Activated T-helper 1 cell treated with Interleukin-2 at 50 U/mL for 16 hours (primary cell): Measurements from ENCODE around the gene COPZ2.

Experiments used
- DNase-seq: peaks from one replicate; pipeline ENCODE4 v3.0.0-alpha.2; 2020; ENCODE audit warnings: low read depth

The COPZ2 gene

GRCh38 chr17:47983492-47984223 lies 53.9 kb downstream of the COPZ2 start:
- no peak for DNase-seq

- DNase-seq, result no peak
Observed at GRCh38 chr17:47982645-47983390, 54.8 kb downstream of the COPZ2 start.

GRCh38 chr17:47982091-47982617 lies 55.4 kb downstream of the COPZ2 start:
- no peak for DNase-seq

GRCh38 chr17:47981462-47981861 lies 56.1 kb downstream of the COPZ2 start:
- DNase-seq, result no peak

GRCh38 chr17:47980541-47980940 lies 57.1 kb downstream of the COPZ2 start:
- DNase-seq, result no peak

GRCh38 chr17:47978324-47978723 lies 59.3 kb downstream of the COPZ2 start:
- DNase-seq, result no peak
